Measurements from ENCODE around the gene PLEKHG4. TPM values are rescaled to one million over a fixed set of nuclear protein-coding genes. Genes with fewer than 3 reads are reported as not detected.

The PLEKHG4 gene
- total and polyA plus RNA-seq, 5 donors from 2014 or later: 1.4 to 10.0 (median 4.0) TPM

- H3K4me1 Mint-ChIP-seq: no peaks in the 10 kb centered on the region
- H3K36me3 ChIP-seq (ENCODE audit: control insufficient read depth, insufficient read depth, low read length): no peaks in the 10 kb centered on the region
- H3K27me3 ChIP-seq (ENCODE audit: control insufficient read depth, insufficient read depth, low read length): no peaks in the 10 kb centered on the region
- no peak for ATAC-seq (ENCODE audit: low read depth in 2 of 2)
- H3K27me3 Mint-ChIP-seq: no peaks in the 10 kb centered on the region
- no peak for DNase-seq
- no peaks in the 10 kb centered on the region for H3K9me3 ChIP-seq (ENCODE audit: control insufficient read depth in 2 of 2, low read length in 2 of 2)
- H3K4me3 Mint-ChIP-seq: no peak overlapping the region
- H3K4me1 ChIP-seq (ENCODE audit: control insufficient read depth, insufficient read depth, low read length, poor library complexity, severe bottlenecking): no peaks in the 10 kb centered on the region
- H3K4me3 ChIP-seq (ENCODE audit: low read depth, low read length): no peak overlapping the region
- no peak overlapping the region for H3K27ac ChIP-seq (ENCODE audit: insufficient read depth, low read length, poor library complexity, severe bottlenecking)
- H3K27ac Mint-ChIP-seq: no peak overlapping the region
- H3K36me3 Mint-ChIP-seq: no peaks in the 10 kb centered on the region
- H3K9me3 Mint-ChIP-seq: no peaks in the 10 kb centered on the region
Observed at GRCh38 chr16:67302076-67302475, 22.7 kb downstream of the PLEKHG4 start.

- no peaks in the 10 kb centered on the region for H3K9me3 Mint-ChIP-seq
- Histone ChIP-seq H3K27ac (ENCODE audit: insufficient read depth, low read length, poor library complexity, severe bottlenecking) (no peak overlapping the region), H3K4me1 (ENCODE audit: control insufficient read depth, insufficient read depth, low read length, poor library complexity, severe bottlenecking) (no peaks in the 10 kb centered on the region), H3K36me3 (ENCODE audit: control insufficient read depth, insufficient read depth, low read length) (no peaks in the 10 kb centered on the region), H3K9me3 (ENCODE audit: control insufficient read depth in 2 of 2, low read length in 2 of 2) (no peaks in the 10 kb centered on the region), H3K4me3 (ENCODE audit: low read depth, low read length) (no peak overlapping the region), H3K27me3 (ENCODE audit: control insufficient read depth, insufficient read depth, low read length) (no peaks in the 10 kb centered on the region)
- H3K4me3 Mint-ChIP-seq: no peak overlapping the region
- no peaks in the 10 kb centered on the region for H3K27me3 Mint-ChIP-seq
- DNase-seq (peak in 1 of 3 donors; percentile 20), ATAC-seq (ENCODE audit: low read depth in 2 of 2) (no peak)
- no peaks in the 10 kb centered on the region for H3K4me1 Mint-ChIP-seq
- H3K27ac Mint-ChIP-seq: no peak overlapping the region
- no peaks in the 10 kb centered on the region for H3K36me3 Mint-ChIP-seq
Observed at GRCh38 chr16:67302970-67303369, 23.6 kb downstream of the PLEKHG4 start.

GRCh38 chr16:67304020-67304419 lies 24.7 kb downstream of the PLEKHG4 start:
- peak overlapping the region in 1 of 3 donors; percentile 14 for H3K27ac Mint-ChIP-seq
- H3K4me3 ChIP-seq (ENCODE audit: low read depth, low read length): no peak overlapping the region

GRCh38 chr16:67305216-67306071 lies 26.1 kb downstream of the PLEKHG4 start:
- ATAC-seq (ENCODE audit: low read depth in 2 of 2) (no peak), DNase-seq (no peak)
- no peaks in the 10 kb centered on the region for H3K9me3 ChIP-seq (ENCODE audit: control insufficient read depth in 2 of 2, low read length in 2 of 2)
- Mint-ChIP-seq H3K27ac (no peak overlapping the region), H3K27me3 (no peaks in the 10 kb centered on the region), H3K9me3 (peaks cover 0 to 2% (median 0%) of the 10 kb centered on the region in 7 donors), H3K4me3 (no peak overlapping the region), H3K4me1 (no peaks in the 10 kb centered on the region), H3K36me3 (no peaks in the 10 kb centered on the region)
- no peaks in the 10 kb centered on the region for H3K4me1 ChIP-seq (ENCODE audit: control insufficient read depth, insufficient read depth, low read length, poor library complexity, severe bottlenecking)
- H3K4me3 ChIP-seq (ENCODE audit: low read depth, low read length): no peak overlapping the region
- H3K27me3 ChIP-seq (ENCODE audit: control insufficient read depth, insufficient read depth, low read length): no peaks in the 10 kb centered on the region
- no peaks in the 10 kb centered on the region for H3K36me3 ChIP-seq (ENCODE audit: control insufficient read depth, insufficient read depth, low read length)
- no peak overlapping the region for H3K27ac ChIP-seq (ENCODE audit: insufficient read depth, low read length, poor library complexity, severe bottlenecking)

More at GRCh38 chr16:67304020-67304419, 24.7 kb downstream of the PLEKHG4 start:
- Histone ChIP-seq H3K27ac (ENCODE audit: insufficient read depth, low read length, poor library complexity, severe bottlenecking) (no peak overlapping the region), H3K9me3 (ENCODE audit: control insufficient read depth in 2 of 2, low read length in 2 of 2) (no peaks in the 10 kb centered on the region), H3K36me3 (ENCODE audit: control insufficient read depth, insufficient read depth, low read length) (no peaks in the 10 kb centered on the region), H3K4me1 (ENCODE audit: control insufficient read depth, insufficient read depth, low read length, poor library complexity, severe bottlenecking) (no peaks in the 10 kb centered on the region), H3K27me3 (ENCODE audit: control insufficient read depth, insufficient read depth, low read length) (no peaks in the 10 kb centered on the region)
- ATAC-seq (ENCODE audit: low read depth in 2 of 2) (no peak), DNase-seq (no peak)
- no peaks in the 10 kb centered on the region for H3K4me1 Mint-ChIP-seq
- H3K9me3 Mint-ChIP-seq: no peaks in the 10 kb centered on the region
- H3K4me3 Mint-ChIP-seq: peak overlapping the region in 1 of 4 donors; percentile 23
- H3K36me3 Mint-ChIP-seq: no peaks in the 10 kb centered on the region
- no peaks in the 10 kb centered on the region for H3K27me3 Mint-ChIP-seq

GRCh38 chr16:67310561-67310960 lies 31.2 kb downstream of the PLEKHG4 start:
- ATAC-seq (ENCODE audit: low read depth in 2 of 2): no peak
- no peak for DNase-seq
- Mint-ChIP-seq H3K27ac (no peak overlapping the region), H3K36me3 (no peaks in the 10 kb centered on the region), H3K4me3 (no peak overlapping the region), H3K4me1 (peaks cover 0 to 13% (median 3%) of the 10 kb centered on the region in 4 donors), H3K27me3 (peaks cover 4% of the 10 kb centered on the region), H3K9me3 (peaks cover 0 to 2% (median 0%) of the 10 kb centered on the region in 7 donors)
- no peaks in the 10 kb centered on the region for H3K4me1 ChIP-seq (ENCODE audit: control insufficient read depth, insufficient read depth, low read length, poor library complexity, severe bottlenecking)
- no peak overlapping the region for H3K4me3 ChIP-seq (ENCODE audit: low read depth, low read length)
- no peaks in the 10 kb centered on the region for H3K27me3 ChIP-seq (ENCODE audit: control insufficient read depth, insufficient read depth, low read length)
- no peak overlapping the region for H3K27ac ChIP-seq (ENCODE audit: insufficient read depth, low read length, poor library complexity, severe bottlenecking)
- H3K36me3 ChIP-seq (ENCODE audit: control insufficient read depth, insufficient read depth, low read length): no peaks in the 10 kb centered on the region
- no peaks in the 10 kb centered on the region for H3K9me3 ChIP-seq (ENCODE audit: control insufficient read depth in 2 of 2, low read length in 2 of 2)

- Mint-ChIP-seq H3K4me3 (no peak overlapping the region), H3K4me1 (peaks cover 0 to 13% (median 3%) of the 10 kb centered on the region in 4 donors), H3K9me3 (peaks cover 0 to 2% (median 0%) of the 10 kb centered on the region in 7 donors), H3K27me3 (peaks cover 4% of the 10 kb centered on the region), H3K27ac (peak overlapping the region in 1 of 3 donors; percentile 51), H3K36me3 (no peaks in the 10 kb centered on the region)
- Histone ChIP-seq H3K4me1 (ENCODE audit: control insufficient read depth, insufficient read depth, low read length, poor library complexity, severe bottlenecking) (no peaks in the 10 kb centered on the region), H3K27me3 (ENCODE audit: control insufficient read depth, insufficient read depth, low read length) (no peaks in the 10 kb centered on the region), H3K27ac (ENCODE audit: insufficient read depth, low read length, poor library complexity, severe bottlenecking) (no peak overlapping the region), H3K9me3 (ENCODE audit: control insufficient read depth in 2 of 2, low read length in 2 of 2) (no peaks in the 10 kb centered on the region), H3K4me3 (ENCODE audit: low read depth, low read length) (no peak overlapping the region), H3K36me3 (ENCODE audit: control insufficient read depth, insufficient read depth, low read length) (no peaks in the 10 kb centered on the region)
- ATAC-seq (ENCODE audit: low read depth in 2 of 2): peak; percentile 60 to 64
- DNase-seq: peak in 1 of 3 donors; percentile 75
Observed at GRCh38 chr16:67311607-67312488, 32.5 kb downstream of the PLEKHG4 start.

- H3K9me3 Mint-ChIP-seq: peaks cover 0 to 2% (median 0%) of the 10 kb centered on the region in 7 donors
- no peak overlapping the region for H3K4me3 ChIP-seq (ENCODE audit: low read depth, low read length)
- H3K27ac ChIP-seq (ENCODE audit: insufficient read depth, low read length, poor library complexity, severe bottlenecking): no peak overlapping the region
- no peak for ATAC-seq (ENCODE audit: low read depth in 2 of 2)
- peak overlapping the region in 1 of 3 donors; percentile 32 for H3K27ac Mint-ChIP-seq
- H3K4me1 ChIP-seq (ENCODE audit: control insufficient read depth, insufficient read depth, low read length, poor library complexity, severe bottlenecking): no peaks in the 10 kb centered on the region
- no peaks in the 10 kb centered on the region for H3K27me3 ChIP-seq (ENCODE audit: control insufficient read depth, insufficient read depth, low read length)
- H3K9me3 ChIP-seq (ENCODE audit: control insufficient read depth in 2 of 2, low read length in 2 of 2): no peaks in the 10 kb centered on the region
- peaks cover 0 to 13% (median 3%) of the 10 kb centered on the region in 4 donors for H3K4me1 Mint-ChIP-seq
- no peaks in the 10 kb centered on the region for H3K36me3 ChIP-seq (ENCODE audit: control insufficient read depth, insufficient read depth, low read length)
- H3K36me3 Mint-ChIP-seq: no peaks in the 10 kb centered on the region
- DNase-seq: no peak
- H3K27me3 Mint-ChIP-seq: peaks cover 4% of the 10 kb centered on the region
- no peak overlapping the region for H3K4me3 Mint-ChIP-seq
Observed at GRCh38 chr16:67312719-67313118, 33.4 kb downstream of the PLEKHG4 start.
